GM12874 (cell line): Measurements from ENCODE around the gene RP9.

Source experiments
- TF ChIP-seq, protein P1 (sequence below): IDR thresholded peaks from 2 replicates; pipeline ENCODE4 v1.5.1; 2011; ENCODE audit warnings: low read depth, mild to moderate bottlenecking, control low read depth, low read length, moderate library complexity; ENCODE audit not compliant: insufficient read depth

RP9 gene

DNA sequence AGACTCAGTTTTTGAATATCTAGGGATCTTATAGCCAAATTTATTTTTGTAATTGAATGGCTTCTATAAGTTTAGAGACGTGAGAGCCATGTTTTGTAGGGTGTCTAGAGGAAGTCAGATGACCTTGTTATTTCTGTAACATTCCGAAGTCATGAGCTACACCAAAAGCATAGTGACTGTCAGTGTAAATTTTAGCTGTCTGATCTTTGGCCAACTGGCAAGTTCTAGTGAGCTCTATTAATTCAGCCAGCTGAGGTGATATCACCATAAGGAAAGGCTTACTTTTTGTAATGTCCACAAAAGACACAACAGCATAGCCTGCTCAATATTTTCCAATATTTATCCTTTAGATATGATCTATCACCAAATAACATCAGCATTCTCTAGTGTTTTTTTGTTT lies 36.7 kb downstream of the RP9 start:
- TF ChIP-seq, protein P1, sequence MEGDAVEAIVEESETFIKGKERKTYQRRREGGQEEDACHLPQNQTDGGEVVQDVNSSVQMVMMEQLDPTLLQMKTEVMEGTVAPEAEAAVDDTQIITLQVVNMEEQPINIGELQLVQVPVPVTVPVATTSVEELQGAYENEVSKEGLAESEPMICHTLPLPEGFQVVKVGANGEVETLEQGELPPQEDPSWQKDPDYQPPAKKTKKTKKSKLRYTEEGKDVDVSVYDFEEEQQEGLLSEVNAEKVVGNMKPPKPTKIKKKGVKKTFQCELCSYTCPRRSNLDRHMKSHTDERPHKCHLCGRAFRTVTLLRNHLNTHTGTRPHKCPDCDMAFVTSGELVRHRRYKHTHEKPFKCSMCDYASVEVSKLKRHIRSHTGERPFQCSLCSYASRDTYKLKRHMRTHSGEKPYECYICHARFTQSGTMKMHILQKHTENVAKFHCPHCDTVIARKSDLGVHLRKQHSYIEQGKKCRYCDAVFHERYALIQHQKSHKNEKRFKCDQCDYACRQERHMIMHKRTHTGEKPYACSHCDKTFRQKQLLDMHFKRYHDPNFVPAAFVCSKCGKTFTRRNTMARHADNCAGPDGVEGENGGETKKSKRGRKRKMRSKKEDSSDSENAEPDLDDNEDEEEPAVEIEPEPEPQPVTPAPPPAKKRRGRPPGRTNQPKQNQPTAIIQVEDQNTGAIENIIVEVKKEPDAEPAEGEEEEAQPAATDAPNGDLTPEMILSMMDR = no peak

DNA sequence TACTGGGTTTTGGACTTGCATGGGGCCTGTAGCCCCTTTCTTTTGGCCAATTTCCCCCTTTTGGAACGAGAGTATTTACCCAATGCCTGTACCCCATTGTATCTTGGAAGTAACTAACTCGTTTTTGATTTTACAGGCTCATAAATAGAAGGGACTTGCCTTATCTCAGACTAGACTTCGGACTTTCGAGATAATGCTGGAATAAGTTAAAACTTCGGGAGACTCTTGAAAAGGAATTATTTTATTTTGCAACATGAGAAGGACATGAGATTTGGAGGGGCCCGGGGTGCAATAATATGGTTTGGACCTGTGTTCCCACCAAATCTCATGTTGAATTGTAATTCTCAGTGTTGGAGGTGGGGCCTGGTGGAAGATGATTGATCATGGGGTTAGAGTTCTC lies 38.4 kb downstream of the RP9 start:
- TF ChIP-seq, protein P1 = no peak

DNA sequence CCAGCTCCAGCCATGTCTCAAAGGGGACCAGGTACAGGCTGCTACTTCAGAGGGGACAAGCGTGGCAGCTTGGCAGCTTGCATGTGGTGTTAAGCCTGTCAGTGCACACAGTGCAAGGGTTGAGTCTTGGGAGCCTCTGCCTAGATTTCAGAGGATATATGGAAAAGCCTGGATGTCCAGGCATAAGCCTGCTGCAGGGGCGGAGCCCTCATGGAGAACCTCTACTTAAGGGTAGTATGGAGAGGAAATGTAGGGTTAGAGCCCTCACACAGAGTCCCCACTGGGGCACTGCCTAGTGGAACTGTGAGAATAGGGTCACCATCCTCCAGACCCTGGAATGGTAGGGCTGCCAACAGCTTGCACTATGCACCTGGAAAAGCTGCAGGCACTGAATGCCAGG lies 38.9 kb downstream of the RP9 start:
- TF ChIP-seq, protein P1 = no peak

DNA sequence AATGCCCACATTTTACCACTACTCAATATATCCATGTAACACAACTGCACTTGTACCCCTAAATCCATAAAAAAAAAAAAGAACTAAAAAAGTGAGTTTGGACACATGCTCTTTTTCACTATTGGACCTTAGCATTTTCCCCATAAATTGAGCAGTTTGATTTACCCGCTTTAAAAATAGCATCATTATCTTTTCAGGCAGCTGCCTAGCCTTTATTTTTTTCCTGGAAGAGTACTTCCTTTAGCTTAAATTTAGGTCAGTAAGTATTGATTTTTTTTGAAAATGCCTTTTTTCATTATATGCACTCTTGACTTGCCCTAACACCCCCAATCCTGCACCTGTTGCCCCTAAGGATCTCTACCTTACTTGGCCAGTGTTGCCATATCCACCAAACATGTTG lies 41.3 kb downstream of the RP9 start:
- TF ChIP-seq, protein P1 = no peak

DNA sequence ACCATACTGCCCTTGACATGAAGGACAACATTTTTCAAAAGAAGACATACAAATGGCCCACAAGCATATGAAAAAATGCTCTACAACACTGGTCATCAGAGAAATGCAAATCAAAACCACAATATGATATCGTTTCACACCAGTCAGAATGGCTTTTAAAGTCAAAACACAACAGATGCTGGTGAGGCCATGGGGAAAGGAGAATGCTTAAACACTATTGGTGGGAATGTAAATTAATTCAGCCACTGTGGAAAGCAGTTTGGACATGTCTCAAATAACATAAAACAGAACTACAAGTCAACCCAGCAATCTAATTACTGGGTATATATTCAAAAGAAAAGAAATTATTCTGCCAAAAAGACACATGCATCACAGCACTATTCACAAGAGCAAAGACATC lies 42.4 kb downstream of the RP9 start:
- TF ChIP-seq, protein P1 = no peak

DNA sequence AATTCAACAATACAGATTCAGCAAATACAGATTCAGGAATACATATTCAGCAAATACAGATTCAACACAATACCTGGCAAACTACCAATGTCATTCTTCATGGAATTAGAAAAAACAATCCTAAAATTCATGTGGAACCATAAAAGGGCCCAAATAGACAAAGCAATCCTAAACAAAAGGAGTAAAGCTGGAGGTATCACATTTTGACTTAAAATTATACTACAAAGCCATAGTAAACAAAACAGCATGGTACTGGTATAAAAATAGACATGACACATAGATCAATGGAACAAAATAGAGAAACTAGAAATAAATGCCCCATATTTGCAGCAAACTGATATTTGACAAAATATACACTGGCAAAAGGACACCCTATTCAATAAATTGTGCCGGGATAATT lies 43.2 kb downstream of the RP9 start:
- TF ChIP-seq, protein P1 = no peak

DNA sequence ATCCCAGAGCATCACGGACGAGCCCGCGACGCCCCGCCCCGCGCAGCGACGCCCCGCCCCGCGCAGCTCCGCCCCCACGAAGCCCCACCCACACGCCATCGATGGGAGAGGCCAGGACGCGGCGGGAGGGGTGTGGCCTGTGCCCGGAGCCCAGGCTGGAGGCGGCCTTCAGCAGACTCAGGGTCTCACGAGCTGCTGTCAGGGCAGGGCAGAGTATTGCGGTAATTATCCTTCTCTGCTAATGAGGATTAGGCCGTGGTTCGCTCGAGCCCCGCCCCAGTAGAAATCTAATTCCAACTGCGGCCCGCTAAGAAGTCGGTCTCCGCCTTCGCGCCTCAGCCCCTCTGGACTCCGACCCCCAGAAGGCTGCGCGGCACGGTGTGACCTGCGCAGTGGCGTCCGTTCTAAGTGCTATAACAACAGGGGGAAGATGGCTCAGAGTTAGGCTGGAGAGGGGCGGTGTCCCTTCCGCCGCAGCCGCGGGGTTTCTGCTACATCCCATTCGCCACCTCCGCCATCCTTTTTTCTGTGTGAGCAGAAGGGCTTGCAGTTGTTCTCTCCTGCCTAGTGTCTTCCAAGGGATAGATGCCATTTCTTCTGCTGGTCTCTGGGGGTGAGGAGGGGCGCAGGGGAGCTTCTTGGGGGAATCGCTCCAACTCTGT lies 46.3 kb downstream of the RP9 start:
- TF ChIP-seq, protein P1 = no peak
